HG03066 (cell line): Measurements from ENCODE around the gene FRYL.

Source experiments
- ATAC-seq: cut with Tn5 transposase; IDR thresholded peaks from one replicate; pipeline ENCODE4 v1.9.1; 2021; ENCODE audit warnings: low read depth; ENCODE audit not compliant: unreplicated experiment

The FRYL gene

GRCh38 chr4:48571471-48571870, 208.6 kb downstream of the FRYL start:
- no peak for ATAC-seq

GRCh38 chr4:48570646-48571220, 209.3 kb downstream of the FRYL start:
- no peak for ATAC-seq

- ATAC-seq = no peak
Observed at GRCh38 chr4:48566034-48566384, 214.1 kb downstream of the FRYL start.

- ATAC-seq = no peak
Observed at GRCh38 chr4:48565362-48566033, 214.6 kb downstream of the FRYL start.

- ATAC-seq = no peak
Observed at GRCh38 chr4:48564151-48564550, 215.9 kb downstream of the FRYL start.

GRCh38 chr4:48558819-48559218, 221.3 kb downstream of the FRYL start:
- ATAC-seq = no peak

- ATAC-seq = no peak
Observed at GRCh38 chr4:48558026-48558425, 222.1 kb downstream of the FRYL start.

- ATAC-seq = no peak
Observed at GRCh38 chr4:48557478-48557877, 222.6 kb downstream of the FRYL start.

GRCh38 chr4:48556268-48556667, 223.8 kb downstream of the FRYL start:
- ATAC-seq = no peak

GRCh38 chr4:48554606-48555005, 225.5 kb downstream of the FRYL start:
- ATAC-seq = no peak

GRCh38 chr4:48553720-48554119, 226.4 kb downstream of the FRYL start:
- ATAC-seq = no peak

GRCh38 chr4:48546336-48546735, 233.7 kb downstream of the FRYL start:
- no peak for ATAC-seq

- no peak for ATAC-seq
Observed at GRCh38 chr4:48543796-48544195, 236.3 kb downstream of the FRYL start.

- no peak for ATAC-seq
Observed at GRCh38 chr4:48542888-48543287, 237.2 kb downstream of the FRYL start.

- ATAC-seq = no peak
Observed at GRCh38 chr4:48539597-48539996, 240.5 kb downstream of the FRYL start.

GRCh38 chr4:48538358-48538757, 241.7 kb downstream of the FRYL start:
- no peak for ATAC-seq

- no peak for ATAC-seq
Observed at GRCh38 chr4:48526406-48526805, 253.7 kb downstream of the FRYL start.

GRCh38 chr4:48518143-48518542, 261.9 kb downstream of the FRYL start:
- no peak for ATAC-seq

- no peak for ATAC-seq
Observed at GRCh38 chr4:48509543-48509942, 270.5 kb downstream of the FRYL start.

GRCh38 chr4:48506716-48507115, 273.4 kb downstream of the FRYL start:
- ATAC-seq = no peak

GRCh38 chr4:48504352-48504751, 275.7 kb downstream of the FRYL start:
- ATAC-seq = no peak

- ATAC-seq = no peak
Observed at GRCh38 chr4:48504026-48504330, 276.1 kb downstream of the FRYL start.
